ENCODE measurements around the gene SLC6A9.
A peak's percentile ranks its signal among the peaks of the same experiment; 100 is the strongest.

The SLC6A9 gene

DNA sequence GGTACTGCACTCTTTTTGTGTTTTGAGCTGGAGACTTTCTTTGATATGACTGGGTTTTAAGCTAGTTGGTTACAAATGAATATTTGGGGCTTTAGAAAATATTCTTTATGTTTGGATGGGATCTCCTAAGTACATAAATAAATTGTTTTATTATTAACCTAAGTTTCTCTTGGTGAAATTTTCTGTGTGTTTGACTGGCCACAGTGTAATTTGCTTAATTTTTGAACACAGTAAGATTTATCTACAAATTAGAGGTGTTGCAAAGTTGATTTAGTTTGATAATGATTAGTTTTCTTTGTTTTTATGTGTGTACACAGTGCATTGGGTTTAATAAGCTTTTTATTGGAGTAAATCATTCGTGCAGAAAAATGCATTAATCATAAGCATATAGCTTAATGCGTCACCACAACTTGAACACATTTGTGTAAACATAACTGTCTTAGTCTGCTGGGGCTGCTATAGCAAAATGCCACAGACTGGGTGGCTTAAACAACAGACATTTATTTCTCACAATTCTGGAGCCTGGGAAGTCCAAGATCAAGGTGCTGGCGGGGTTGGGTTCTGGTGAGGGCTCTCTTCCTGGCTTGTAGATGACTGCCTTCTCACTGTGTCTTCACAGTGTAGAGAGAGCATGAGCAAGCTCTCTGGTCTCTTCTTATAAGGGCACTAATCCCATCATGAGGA is 17.4 kb upstream of the SLC6A9 start:
- DNase-seq (ENCODE audit: low read depth in 2 of 2): no peak

DNA sequence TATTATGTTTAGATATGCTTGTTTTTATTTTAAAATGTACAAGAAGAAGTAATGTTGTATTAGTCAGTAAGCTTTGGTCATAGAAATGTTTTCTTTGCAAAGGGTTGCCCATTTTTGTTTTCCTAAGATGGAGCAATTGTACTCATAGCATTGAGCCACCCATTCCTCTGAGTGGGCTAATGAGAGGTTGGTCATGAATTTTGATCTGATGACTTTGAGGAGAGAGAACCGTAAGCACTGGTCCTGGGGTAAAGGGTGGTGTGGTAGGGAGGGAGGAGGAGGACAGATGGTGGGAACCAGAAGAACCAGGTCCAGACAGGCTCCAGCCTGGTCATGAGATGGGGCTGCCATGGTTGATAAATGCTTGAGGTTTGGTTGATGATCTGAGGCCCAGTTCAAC is 15.9 kb upstream of the SLC6A9 start:
- no peak for DNase-seq (ENCODE audit: low read depth in 2 of 2)

DNA sequence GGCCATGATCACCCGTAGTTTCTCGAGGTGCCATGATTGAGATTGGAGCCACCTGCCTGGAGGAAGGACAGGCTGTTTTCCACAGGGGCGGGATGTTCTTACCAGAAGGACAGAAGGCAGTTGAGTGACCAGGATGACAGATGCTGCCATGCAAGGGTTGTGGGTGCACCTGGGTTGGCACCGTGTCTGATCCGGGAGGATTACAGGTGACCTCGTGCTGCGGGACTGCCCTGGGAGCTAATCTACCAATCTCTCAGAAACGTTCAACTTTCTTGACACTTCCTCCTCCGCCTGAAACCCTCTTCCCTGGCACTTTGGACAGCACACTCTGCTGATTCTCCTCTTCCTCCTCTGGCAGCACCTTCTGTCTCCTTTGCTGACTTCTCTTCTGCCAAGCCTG is 13.8 kb upstream of the SLC6A9 start:
- DNase-seq (ENCODE audit: low read depth in 2 of 2): no peak

DNA sequence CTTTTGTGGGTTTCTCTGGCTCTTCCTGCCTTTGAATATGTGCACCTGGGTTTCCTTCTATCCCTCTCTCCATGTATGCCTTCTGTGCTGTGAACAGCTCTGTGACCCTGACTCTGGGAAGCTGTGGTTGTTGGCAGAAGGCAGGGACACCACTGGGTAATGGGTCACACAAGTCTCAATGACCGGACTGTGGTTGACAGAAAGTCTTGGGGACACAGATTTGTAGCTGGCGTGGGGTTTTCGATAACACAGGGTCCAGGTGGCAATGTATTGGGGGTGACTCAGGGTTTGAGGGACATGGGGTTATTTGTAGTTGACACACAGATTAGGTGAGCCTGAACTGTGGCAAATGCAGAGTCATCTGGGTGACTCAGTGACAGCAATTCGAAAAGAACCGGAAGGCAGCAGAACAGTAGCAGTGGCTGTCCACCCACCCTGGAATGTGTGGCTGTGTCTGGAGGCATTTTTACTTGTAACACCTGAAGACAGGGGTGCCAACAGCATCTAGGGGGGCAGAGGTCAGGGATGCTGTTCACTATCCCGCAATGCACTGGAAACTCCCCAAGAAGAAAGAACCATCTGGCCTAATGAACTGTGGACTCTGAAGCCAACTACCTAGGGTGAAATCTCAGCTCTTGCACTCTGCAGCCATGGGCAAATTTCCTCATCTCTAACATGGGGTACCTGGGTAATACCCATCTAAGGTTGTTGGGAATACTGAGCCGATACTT is 13.0 kb upstream of the SLC6A9 start:
- no peak for DNase-seq (ENCODE audit: low read depth in 2 of 2)

DNA sequence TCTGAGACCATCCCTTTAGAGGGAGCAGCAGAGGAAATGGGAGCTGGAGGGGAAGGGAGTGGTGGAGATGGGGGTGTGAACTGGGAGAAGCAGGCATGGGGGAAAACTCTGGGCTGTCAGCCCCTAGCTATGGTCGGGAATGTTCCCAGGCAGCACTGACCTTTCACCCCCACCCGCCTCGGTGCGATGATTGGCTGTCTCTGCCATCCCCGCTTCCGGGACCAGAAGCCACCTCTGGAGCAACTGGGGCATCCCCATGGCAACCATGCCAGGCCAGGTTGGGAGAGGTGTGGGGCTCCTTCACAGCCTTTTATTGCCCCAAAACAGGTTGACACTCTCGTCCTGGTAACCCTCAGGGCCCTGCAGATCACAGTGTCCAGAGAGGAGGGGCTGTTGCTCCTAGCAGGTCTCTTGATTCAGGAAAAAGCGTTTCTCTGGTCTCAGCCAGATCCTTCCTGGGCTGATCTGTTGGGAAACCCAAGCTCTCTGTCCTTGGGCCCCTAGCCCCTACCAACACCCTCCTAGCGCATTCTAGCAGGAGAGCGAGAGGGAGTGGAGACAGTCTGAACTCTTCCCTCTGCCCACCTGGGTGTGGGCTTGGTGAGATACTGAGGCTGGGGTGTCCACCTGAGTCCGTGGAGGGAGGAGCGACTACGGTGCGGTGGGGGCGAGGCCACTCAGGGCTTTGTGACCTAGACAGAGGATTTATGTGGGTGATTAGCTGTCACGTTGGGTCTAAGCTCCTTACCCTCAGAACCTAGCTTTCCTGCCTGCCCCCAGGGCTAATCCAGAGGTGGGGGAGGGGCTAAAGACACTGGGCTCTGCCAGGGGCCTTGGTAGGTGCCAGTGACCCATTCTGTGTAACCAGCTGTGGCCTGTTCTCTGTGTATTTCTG is 12.2 kb upstream of the SLC6A9 start:
- no peak for DNase-seq (ENCODE audit: low read depth in 2 of 2)

DNA sequence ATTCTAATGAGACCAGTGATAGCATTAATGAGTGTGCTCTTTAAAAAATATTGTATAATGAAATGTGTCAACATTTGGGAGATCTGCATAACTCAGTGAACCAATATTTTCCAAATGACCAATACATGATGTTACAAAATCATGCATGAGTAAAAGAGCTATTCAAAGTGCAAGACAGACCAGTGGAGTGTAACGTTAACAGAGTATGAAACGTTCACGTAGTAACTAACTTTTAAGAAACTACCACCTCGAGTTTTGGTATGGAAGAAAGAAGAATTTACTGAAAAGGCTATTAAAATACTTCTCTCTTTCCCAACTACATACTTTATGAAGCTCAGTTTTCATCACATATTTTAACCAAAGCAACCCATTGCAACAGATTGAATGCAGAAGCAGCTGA is 9.6 kb upstream of the SLC6A9 start:
- no peak for DNase-seq (ENCODE audit: low read depth in 2 of 2)

DNA sequence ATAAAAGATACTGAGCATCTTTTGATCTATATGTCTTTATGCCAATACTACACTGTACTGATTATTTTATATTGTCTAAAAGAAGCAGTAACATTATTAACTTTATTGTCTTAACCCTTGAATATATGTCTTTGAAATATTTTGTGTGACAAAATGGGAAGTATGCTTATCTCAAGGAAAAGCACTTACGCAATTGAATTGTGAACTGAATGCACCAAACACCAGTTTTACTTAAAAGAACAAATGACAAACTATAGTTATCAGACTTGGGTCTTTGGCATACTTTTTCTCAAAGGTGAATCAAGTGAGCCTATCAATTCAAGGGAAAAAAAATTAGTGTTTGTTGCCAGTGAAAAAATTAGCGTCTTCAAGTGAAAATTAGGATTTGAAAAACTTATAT is 9.2 kb upstream of the SLC6A9 start:
- DNase-seq (ENCODE audit: low read depth in 2 of 2): no peak

DNA sequence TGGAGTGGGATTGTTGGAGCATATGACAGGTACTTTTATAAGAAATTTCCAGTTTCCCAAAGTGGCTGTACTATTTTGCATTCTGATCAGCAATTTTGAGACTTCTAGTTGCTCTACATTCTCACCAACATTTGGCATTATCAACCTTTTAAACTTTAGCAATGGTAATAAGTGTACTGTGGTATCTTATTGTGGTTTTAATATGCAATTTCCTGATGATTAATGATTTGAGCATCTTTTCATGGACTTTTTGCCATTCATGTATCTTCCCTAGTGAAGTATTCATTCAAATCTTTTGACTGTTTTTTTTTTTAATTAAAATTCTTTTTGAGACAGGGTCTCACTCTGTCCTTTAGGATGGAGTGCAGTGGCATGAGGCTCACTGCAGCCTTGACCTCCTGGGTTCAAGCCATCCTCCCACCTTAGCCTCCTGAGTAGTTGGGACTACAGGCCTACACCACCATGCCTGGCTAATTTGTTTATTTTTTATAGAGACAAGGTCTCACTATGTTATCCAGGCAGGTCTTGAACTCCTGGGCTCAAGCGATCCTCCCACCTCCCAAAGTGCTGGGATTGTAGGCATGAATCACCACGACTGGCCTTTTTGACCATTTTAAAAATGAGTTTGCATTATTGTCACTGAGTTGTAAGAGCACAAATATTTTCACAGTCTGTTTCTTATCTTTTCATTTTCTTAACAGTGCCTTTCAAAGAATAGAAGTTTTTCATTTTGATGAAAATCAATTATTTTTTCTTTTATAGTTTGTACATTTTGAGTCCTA is 7.8 kb upstream of the SLC6A9 start:
- no peak for DNase-seq (ENCODE audit: low read depth in 2 of 2)

DNA sequence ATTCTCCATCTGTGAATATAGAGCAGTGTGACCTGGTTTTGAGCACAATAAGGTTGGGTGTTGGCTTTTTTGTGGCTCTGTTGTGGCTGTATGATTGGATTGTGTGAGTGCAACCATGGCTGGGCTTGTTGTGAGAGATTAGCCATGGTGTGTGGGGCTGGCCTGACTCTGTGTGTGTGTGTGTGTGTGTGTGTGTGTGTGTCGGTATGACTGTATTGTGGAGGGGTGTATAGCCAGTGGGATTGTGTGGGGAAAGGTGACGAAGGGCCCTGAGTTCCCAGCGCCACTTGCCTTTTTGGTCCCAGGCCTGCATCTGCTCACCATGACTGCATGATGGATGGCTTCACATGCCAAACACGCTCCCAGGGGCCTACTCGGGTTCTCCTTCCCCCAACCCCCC is 5.9 kb upstream of the SLC6A9 start:
- no peak for DNase-seq (ENCODE audit: low read depth in 2 of 2)

DNA sequence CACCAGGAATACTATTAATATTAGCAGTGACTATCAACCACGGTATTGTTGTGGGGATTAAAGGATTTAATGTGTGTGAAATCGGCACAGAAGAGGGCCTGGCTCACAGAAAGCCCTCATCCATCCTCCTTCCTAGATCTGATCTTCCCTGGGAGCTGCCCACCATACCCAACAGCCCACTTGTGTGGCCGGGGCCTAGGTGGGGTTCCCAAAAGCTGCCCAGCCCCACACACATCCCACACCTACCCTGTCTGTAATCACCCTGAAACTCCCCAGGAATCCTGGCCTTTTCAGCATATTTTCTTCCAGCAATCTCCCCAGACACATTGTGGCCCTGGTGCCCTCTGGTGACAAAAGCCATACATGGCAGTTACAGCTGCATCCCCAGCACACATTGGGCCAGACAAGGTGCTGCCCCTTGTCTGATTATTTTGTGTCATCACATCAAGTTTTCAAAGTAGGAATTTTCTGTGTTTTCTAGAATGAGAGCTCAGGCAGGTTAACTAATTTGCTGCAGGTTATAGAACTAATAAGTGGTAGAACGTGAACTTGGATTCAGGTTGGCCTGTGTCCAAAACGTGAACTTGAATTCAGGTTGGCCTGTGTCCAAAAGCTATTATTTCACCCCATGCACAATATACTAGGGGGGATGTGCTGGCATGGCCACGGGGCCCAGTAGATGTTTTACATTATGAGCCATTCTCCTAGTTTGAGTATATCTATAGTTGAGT is 5.3 kb upstream of the SLC6A9 start:
- DNase-seq (ENCODE audit: low read depth in 2 of 2): peak; percentile 32 to 52

DNA sequence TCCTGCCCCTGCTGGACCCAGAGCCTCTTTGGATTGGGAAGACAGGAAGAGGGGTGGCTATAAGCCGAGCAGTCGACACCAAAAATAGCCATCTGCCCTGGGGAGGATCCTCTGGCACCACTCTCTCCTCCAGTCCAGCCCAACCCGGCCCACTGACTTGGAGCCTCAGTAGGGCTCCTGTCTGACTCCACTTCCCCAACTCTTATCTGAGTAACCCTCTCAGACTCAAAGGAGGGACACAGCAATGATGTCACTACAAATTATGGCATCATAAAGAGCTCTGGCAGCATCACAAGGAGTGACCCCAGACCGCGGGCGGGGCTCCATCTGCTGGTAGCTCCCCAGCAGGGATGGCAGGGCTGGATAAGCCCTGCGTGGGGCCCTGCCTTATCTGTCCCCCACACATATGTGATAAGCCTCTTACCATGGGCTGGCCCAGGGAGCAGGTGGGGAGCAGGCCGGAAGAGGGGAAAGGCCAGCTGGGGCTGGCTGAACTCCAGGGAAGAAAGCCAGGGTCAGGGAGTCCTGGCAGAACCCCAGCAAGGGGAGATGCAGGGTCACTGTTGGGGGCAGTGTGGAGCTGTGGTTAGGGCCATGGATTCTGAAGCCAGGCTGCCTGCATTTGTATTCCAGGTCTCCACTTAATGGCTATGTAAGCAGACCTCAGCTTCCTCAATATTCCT is 4.6 kb upstream of the SLC6A9 start:
- no peak for DNase-seq (ENCODE audit: low read depth in 2 of 2)

DNA sequence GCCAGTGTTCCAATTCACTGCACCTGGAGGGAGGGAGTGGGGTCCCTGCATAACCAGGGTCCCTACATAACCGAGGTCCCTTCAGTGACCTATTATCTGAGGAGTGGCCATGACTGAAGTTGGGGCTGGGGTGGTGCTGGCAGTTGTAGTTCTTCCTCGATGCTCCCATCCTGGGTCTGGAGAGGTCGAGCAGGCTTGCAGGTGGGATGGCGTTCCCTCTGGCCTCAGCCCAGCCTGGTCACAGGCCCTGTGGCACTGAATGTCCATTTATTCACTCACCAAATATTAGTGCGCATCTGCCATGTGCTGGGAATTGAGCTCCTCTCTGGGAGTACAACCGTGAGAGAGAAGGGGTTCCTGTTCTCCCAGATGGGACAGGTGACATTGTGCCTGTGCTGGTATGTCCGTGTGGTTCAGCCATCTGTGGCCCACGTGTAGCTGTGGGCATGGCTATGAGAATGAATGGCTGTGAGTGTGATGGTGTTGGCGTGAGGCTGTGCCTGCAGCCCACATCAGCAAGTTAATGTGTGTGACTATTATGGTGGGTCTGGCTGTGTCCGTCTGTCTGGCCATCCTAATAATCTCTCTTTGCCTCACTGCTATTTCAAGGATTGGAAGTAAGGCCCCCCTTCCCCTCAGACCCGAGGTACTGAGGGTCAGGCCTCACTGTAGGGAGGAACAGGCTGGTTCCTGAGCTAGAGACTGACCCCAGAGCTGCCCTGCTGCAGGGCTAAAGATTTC is 3.9 kb upstream of the SLC6A9 start:
- DNase-seq (ENCODE audit: low read depth in 2 of 2): no peak

DNA sequence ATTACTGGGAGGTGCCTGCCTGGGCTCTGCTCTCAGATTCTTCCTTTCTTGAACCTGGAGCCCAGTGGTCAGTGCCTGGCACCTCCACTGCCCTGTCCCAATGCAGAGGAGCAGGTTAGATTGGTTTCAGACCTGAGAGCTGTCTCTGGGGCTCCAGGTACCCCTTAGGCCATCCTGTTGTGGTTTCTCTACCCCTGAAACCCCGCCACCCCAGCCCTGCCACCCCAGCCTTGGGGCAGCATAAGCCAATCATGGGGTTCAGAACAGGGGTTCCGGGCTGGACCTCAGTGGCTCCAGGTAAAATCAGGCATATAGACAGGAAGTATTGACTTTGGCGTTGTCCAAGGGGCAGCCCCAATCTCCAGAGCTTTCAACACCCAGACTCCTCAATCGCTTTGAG is 3.2 kb upstream of the SLC6A9 start:
- DNase-seq (ENCODE audit: low read depth in 2 of 2): no peak

DNA sequence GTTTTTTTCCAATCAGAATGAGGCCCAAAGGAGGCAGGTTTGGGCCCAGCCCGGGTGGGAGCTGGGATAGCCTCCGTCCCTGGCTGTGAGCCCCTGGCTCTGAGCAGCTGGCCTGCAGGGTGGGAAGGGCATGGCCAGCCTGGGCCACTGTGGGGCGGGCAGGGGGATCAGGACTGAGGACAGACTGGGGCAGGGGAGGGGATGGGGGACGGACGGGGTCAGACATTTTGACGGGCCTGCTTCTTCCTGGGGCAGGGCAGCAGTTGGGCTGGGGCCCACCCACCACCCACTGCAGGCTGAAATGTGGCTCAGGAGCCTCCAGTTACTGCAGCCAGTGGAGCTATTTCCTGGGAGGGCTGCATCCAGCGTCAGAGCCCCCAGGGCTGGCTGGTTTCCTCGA is 2.5 kb upstream of the SLC6A9 start:
- DNase-seq (ENCODE audit: low read depth in 2 of 2): no peak

DNA sequence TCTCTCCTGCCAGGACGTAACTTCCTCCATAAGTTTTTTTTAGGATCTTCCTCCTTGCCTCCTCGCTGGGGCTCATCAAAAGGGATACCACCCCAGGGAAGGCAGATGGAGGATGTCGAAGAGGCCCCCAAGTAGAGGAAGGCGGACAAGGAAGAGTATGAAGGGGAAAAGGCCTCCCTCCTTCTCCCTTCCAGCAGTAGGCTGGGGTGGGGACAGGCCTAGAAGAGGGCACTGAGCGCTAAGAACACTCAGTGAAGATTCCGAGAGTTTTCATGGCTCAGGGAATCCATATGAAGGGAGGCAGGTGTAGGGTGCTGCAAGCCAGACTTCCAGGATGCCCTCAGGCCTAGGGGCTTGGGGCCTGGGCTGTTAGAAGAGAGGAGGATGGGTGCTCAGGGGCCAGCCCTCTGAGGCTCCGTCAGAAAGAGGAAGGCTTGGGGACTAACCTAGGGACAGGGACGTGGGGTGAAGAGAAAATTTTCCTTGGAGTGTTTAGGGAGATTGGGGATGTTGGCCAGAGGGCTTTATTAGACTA is 1.8 kb upstream of the SLC6A9 start:
- no peak for DNase-seq (ENCODE audit: low read depth in 2 of 2)

DNA sequence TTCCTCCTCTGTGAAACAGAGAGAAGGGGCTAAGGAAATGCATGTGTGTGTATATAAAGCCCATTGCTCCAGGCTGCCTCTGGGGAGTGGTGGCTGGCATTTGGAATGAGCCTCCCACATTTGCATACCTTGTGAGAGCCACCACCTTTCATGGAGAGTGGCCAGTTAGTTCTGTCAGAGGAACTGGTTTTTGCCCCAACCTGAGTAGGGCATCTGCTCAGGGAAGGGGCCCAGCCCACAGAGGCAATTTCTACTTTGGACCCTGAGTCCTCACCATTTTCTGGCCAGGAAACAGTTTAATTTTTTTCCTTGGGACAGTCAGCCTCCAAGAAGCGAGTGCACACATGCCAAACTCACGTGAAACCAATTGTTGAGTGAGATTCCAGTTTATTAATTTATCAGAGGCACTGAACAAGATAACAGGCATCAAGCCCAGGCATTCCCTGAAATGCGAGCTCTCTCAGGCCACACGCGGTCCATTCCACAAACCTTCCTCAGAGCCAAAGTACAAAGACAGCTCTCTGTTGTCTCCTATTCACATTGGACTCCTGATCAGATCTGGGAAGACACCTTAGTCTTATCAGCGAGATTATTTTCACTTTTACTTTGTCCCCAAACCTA is 1.0 kb upstream of the SLC6A9 start:
- no peak for DNase-seq (ENCODE audit: low read depth in 2 of 2)

DNA sequence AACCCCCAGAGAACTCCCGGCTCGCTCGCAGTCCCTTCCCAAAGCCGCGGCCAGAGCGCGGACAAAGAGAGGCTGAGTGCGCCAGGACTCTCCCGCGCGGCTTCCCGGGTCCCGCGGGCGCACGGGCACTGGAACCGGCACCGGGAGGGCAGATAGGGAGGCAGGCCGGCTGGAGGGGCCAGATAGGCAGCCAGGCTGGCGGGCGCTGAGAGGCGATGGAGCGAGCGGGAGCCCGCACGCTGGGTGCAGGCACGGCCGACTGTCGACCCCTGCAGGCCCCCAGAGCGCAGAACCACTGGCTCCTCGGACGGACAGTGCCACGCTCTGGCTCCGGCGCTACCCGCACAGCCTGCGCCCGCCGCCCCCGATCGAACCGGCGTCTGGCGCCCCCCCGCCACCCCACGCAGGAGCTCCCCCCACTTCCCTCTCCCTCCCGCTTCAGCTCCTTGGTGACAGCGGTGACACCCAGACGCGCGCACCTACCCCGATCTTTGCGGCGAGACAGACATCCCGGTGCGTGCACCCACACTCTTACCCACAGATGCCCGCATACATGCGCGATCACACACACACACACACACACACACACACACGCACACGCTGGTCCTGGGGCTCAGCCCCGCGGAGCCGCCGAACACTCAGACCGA is 534 bp downstream of the SLC6A9 start:
- DNase-seq (ENCODE audit: low read depth in 2 of 2): peak; percentile 28 to 33

DNA sequence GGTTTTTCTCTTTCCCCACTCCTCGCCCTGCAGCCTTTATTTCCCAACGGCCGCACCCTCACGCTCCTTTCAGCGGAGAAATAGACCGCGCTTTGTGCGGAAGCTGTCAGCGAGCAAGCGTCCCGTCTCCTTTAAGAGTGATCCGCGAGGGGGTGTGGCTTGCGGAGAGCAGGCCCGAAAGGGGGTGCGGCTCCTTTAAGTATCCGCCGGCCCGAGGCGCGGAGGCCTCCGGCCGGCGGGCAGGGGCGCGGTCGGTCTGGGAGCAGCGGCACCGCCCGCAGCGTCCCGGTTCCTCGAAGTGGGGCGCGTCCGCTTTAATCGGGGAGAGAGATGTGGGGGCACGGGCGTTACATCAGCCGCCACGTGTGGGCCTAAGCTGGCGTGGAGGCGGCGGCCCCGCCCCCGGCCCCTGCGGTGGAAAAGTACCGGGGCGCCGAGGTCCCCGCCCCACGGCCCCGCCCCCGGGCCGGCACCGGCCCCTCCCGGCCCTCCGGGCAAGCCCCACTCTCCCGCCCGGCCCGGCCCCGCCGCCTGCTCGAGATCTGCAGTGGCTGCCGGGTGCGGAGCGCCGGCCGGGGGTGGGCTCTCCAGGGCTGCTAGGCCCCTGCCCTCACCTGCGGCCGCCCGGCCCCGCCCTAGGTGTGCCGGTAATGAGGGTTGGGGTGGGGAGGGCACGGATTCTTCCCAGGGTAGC is 1.2 kb downstream of the SLC6A9 start:
- peak; percentile 80 to 82 for DNase-seq (ENCODE audit: low read depth in 2 of 2)
